ENCODE results near the gene ADCY1. TPM values are rescaled to one million over a fixed set of nuclear protein-coding genes. Genes with fewer than 3 reads are reported as not detected.

ADCY1 gene
- total RNA-seq, 6 donors from 2014 or later, result 0.46 to 4.1 (median 1.2) TPM

- TF ChIP-seq, protein P1, sequence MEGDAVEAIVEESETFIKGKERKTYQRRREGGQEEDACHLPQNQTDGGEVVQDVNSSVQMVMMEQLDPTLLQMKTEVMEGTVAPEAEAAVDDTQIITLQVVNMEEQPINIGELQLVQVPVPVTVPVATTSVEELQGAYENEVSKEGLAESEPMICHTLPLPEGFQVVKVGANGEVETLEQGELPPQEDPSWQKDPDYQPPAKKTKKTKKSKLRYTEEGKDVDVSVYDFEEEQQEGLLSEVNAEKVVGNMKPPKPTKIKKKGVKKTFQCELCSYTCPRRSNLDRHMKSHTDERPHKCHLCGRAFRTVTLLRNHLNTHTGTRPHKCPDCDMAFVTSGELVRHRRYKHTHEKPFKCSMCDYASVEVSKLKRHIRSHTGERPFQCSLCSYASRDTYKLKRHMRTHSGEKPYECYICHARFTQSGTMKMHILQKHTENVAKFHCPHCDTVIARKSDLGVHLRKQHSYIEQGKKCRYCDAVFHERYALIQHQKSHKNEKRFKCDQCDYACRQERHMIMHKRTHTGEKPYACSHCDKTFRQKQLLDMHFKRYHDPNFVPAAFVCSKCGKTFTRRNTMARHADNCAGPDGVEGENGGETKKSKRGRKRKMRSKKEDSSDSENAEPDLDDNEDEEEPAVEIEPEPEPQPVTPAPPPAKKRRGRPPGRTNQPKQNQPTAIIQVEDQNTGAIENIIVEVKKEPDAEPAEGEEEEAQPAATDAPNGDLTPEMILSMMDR (IDR thresholded peaks at IDR 0.05), result no peak
- TF ChIP-seq POLR2AphosphoS5 (IDR thresholded peaks at IDR 0.05), result no peak
- TF ChIP-seq EP300 (IDR thresholded peaks at IDR 0.05), result no peak
- TF ChIP-seq POLR2A (IDR thresholded peaks at IDR 0.05), result no peak
- Histone ChIP-seq H3K9me3 (peaks cover 0 to 12% (median 3%) of the 10 kb centered on the region in 4 donors), H3K36me3 (no peaks in the 10 kb centered on the region), H3K4me3 (no peak overlapping the region), H3K4me1 (no peaks in the 10 kb centered on the region), H3K27ac (no peak overlapping the region), H3K27me3 (no peaks in the 10 kb centered on the region)
- DNase-seq, result no peak
- ATAC-seq (ENCODE audit: low FRiP score in 2 of 2), result peak in 1 of 2 donors; percentile 41
- 75 to 79% methylated on average over 3 of the region's 3 CpGs for WGBS, 2 donors
Measured at GRCh38 chr7:45610660-45611299, 36.6 kb downstream of the ADCY1 start.

- Histone ChIP-seq H3K4me3 (no peak overlapping the region), H3K27me3 (no peaks in the 10 kb centered on the region), H3K27ac (no peak overlapping the region), H3K36me3 (no peaks in the 10 kb centered on the region), H3K9me3 (peaks cover 3 to 42% (median 18%) of the 10 kb centered on the region in 4 donors), H3K4me1 (no peaks in the 10 kb centered on the region)
- DNase-seq, result no peak
- no peak for ATAC-seq (ENCODE audit: low FRiP score in 2 of 2)
- TF ChIP-seq POLR2A (IDR thresholded peaks at IDR 0.05), result no peak
- WGBS, 2 donors, result 76 to 78% methylated on average over 3 of the region's 3 CpGs
Measured at GRCh38 chr7:45617166-45617565, 43.0 kb downstream of the ADCY1 start.

DNA sequence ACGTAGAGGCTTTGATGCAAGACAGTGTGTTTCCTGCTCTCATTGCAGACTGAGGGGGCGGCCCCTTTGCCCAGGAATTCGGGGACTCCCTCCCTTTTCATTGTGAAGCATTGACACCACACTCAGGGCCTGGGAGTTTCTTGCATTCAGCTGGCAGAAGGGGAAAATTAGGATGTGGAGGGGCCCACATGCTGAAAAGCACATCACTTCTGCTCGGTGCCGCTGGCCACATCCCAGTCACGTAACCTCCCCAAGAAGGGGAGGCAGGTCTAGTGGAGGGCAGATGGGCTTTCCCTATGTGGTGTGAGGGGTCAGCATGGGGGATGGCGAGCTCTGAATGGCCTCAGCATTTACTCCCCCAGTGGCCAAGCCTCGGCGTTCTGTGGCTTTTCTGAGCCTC, 47.9 kb downstream of the ADCY1 start:
- no peak for ATAC-seq (ENCODE audit: low FRiP score in 2 of 2)
- H3K4me1 ChIP-seq, result no peaks in the 10 kb centered on the region
- no peak for DNase-seq
- 77 to 80% methylated on average over 5 to 9 of the region's 9 CpGs for WGBS, 2 donors
- no peak overlapping the region for H3K4me3 ChIP-seq
- peaks cover 0 to 18% (median 4%) of the 10 kb centered on the region in 4 donors for H3K9me3 ChIP-seq
- H3K27ac ChIP-seq, result no peak overlapping the region
- TF ChIP-seq EP300 (IDR thresholded peaks at IDR 0.05) (no peak), POLR2A (IDR thresholded peaks at IDR 0.05) (no peak), POLR2AphosphoS5 (IDR thresholded peaks at IDR 0.05) (no peak)
- TF ChIP-seq, protein P1 (IDR thresholded peaks at IDR 0.05), result no peak
- H3K36me3 ChIP-seq, result no peaks in the 10 kb centered on the region
- H3K27me3 ChIP-seq, result no peaks in the 10 kb centered on the region

- Histone ChIP-seq H3K4me1 (no peaks in the 10 kb centered on the region), H3K27ac (no peak overlapping the region), H3K27me3 (no peaks in the 10 kb centered on the region), H3K4me3 (no peak overlapping the region), H3K36me3 (no peaks in the 10 kb centered on the region), H3K9me3 (peaks cover 0 to 16% (median 0%) of the 10 kb centered on the region in 4 donors)
- 73 to 88% methylated on average over 4 to 7 of the region's 7 CpGs for WGBS, 2 donors
- DNase-seq (no peak), ATAC-seq (ENCODE audit: low FRiP score in 2 of 2) (no peak)
- TF ChIP-seq EP300 (IDR thresholded peaks at IDR 0.05), result no peak
- TF ChIP-seq POLR2AphosphoS5 (IDR thresholded peaks at IDR 0.05), result no peak
- TF ChIP-seq POLR2A (IDR thresholded peaks at IDR 0.05), result no peak
- TF ChIP-seq, protein P1 (IDR thresholded peaks at IDR 0.05), result no peak
Measured at GRCh38 chr7:45623157-45623556, 49.0 kb downstream of the ADCY1 start.

DNA sequence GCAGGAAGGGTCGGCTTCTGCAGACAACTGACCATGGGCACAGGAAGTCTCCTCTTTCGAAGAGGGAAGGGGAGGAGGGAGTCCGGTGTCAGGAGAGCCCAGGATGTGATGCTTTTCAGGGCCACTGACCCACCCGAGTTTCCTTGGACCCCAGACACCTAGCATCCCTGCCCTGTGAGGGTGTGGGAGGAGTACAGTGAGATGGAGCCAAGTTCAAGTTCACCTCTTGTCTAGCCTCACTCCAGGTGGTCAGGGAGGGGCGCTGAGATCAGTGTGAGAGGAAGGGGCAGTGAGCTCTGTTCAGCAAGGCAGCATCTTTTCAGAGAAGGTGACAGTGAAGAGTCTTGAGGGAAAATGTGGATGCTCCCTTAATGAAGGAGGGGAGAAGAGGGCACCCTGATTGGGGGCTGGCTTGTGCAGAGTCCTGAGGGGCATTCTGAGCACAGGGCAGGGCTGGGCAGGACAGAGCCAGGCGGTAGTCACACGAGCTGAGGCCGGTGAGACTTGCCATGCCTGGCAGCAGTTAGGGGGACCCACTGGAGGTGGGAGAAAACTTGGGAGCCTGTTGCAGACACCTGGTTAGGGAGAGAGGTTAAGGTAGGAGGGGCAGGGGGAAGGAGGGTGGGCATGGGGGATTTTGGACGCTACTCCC, 49.7 kb downstream of the ADCY1 start:
- TF ChIP-seq, protein P1 (IDR thresholded peaks at IDR 0.05), result no peak
- TF ChIP-seq POLR2A (IDR thresholded peaks at IDR 0.05) (no peak), POLR2AphosphoS5 (IDR thresholded peaks at IDR 0.05) (no peak), EP300 (IDR thresholded peaks at IDR 0.05) (no peak)
- WGBS, 2 donors, result 72 to 74% methylated on average over 9 of the region's 9 CpGs
- H3K4me3 ChIP-seq, result no peak overlapping the region

More for the DNA sequence above, 49.7 kb downstream of the ADCY1 start:
- no peak for ATAC-seq (ENCODE audit: low FRiP score in 2 of 2)
- Histone ChIP-seq H3K27me3 (no peaks in the 10 kb centered on the region), H3K9me3 (peaks cover 0 to 16% (median 0%) of the 10 kb centered on the region in 4 donors), H3K4me1 (no peaks in the 10 kb centered on the region), H3K36me3 (no peaks in the 10 kb centered on the region), H3K27ac (no peak overlapping the region)
- no peak for DNase-seq
